PC-3 (cell line): ENCODE measurements around the gene ALOX15B. TPM values are rescaled to one million over a fixed set of nuclear protein-coding genes. Genes with fewer than 3 reads are reported as not detected.

Source experiments
- ATAC-seq: fragments of 200-7000 bp; cut with Tn5 transposase; 2 replicates; pipeline ENCODE4 v1.9.1; 2020; ENCODE audit warnings: mild to moderate bottlenecking, moderate library complexity
- BruUV-seq: library from RNA; stranded (reverse); fragments of 400-500 nt; replicated peaks from 2 replicates; lab custom pipeline; 2021; lab: Mats Ljungman, UMichigan
- CTCF ChIA-PET: fragments of 300-600 bp; sonication (Branson Sonifier 250); formaldehyde crosslinking; loops from one replicate; lab custom pipeline; 2022; ENCODE audit warnings: antibody characterized with exemption; lab: Charles Lee
- POLR2A ChIA-PET: fragments of 300-600 bp; sonication (Branson Sonifier 250); formaldehyde crosslinking; loops from one replicate; lab custom pipeline; 2022; ENCODE audit warnings: antibody characterized with exemption; ENCODE audit not compliant: unreplicated experiment; lab: Charles Lee
- DNase-seq: peaks from one replicate; pipeline ENCODE4 v3.0.0-alpha.2; 2015
- H2AFZ ChIP-seq: fragments of 300-600 bp; sonication (generic); 2 replicates; pipeline ENCODE4 v1.6.0; 2016; ENCODE audit warnings: antibody characterized with exemption, low read length
- H3F3A ChIP-seq: fragments of 300-600 bp; sonication (generic); one replicate; pipeline ENCODE4 v1.6.0; 2017; ENCODE audit warnings: antibody characterized with exemption, low read length, control low read depth, mild to moderate bottlenecking; ENCODE audit not compliant: unreplicated experiment
- H3K27ac ChIP-seq: fragments of 300-600 bp; sonication (generic); 2 replicates; pipeline ENCODE4 v1.5.1; 2016; ENCODE audit warnings: mild to moderate bottlenecking, low read length
- H3K27me3 ChIP-seq: fragments of 300-600 bp; sonication (generic); 2 replicates; pipeline ENCODE4 v1.6.1; 2016; ENCODE audit warnings: low read length, mixed read lengths
- H3K36me3 ChIP-seq: fragments of 300-600 bp; sonication (generic); 2 replicates; pipeline ENCODE4 v1.6.1; 2016; ENCODE audit warnings: low read depth, mixed run types, low read length, mixed read lengths
- H3K4me1 ChIP-seq: fragments of 300-600 bp; sonication (generic); 2 replicates; pipeline ENCODE4 v1.5.1; 2016; ENCODE audit warnings: low read length; ENCODE audit not compliant: insufficient read depth
- H3K4me2 ChIP-seq: fragments of 300-600 bp; sonication (generic); 2 replicates; pipeline ENCODE4 v1.6.0; 2016; ENCODE audit warnings: low read length
- H3K4me3 ChIP-seq: fragments of 300-600 bp; sonication (generic); 2 replicates; pipeline ENCODE4 v1.5.1; 2016; ENCODE audit warnings: mild to moderate bottlenecking, low read length, mixed read lengths
- H3K79me2 ChIP-seq: fragments of 300-600 bp; sonication (generic); 2 replicates; pipeline ENCODE4 v1.6.1; 2017; ENCODE audit warnings: low read length, mixed read lengths
- H3K9ac ChIP-seq: fragments of 300-600 bp; sonication (generic); 2 replicates; pipeline ENCODE4 v1.6.0; 2016; ENCODE audit warnings: mild to moderate bottlenecking, low read length
- H3K9me2 ChIP-seq: fragments of 300-600 bp; sonication (generic); replicated peaks from 2 replicates; pipeline ENCODE4 v1.6.1; 2016; ENCODE audit warnings: mixed run types, low read length, mixed read lengths
- H3K9me3 ChIP-seq: fragments of 300-600 bp; sonication (generic); 2 replicates; pipeline ENCODE4 v1.6.1; 2016; ENCODE audit warnings: low read length, mixed read lengths
- H4K20me1 ChIP-seq: fragments of 300-600 bp; sonication (generic); 2 replicates; pipeline ENCODE4 v1.6.1; 2016; ENCODE audit warnings: low read length, mixed read lengths
- EZH2 ChIP-seq: fragments of 300-600 bp; sonication (generic); IDR thresholded peaks from one replicate; pipeline ENCODE4 v1.6.1; 2017; ENCODE audit warnings: antibody characterized with exemption, mild to moderate bottlenecking, low read length; ENCODE audit not compliant: unreplicated experiment
- EZH2phosphoT487 ChIP-seq: fragments of 300-600 bp; sonication (generic); IDR thresholded peaks from 2 replicates; pipeline ENCODE4 v1.6.1; 2018; ENCODE audit warnings: mild to moderate bottlenecking, antibody characterized with exemption, low read length, borderline replicate concordance
- intact Hi-C: fragments of 100-400 bp; cut with micrococcal nuclease; formaldehyde crosslinking; loops from 2 replicates; pipeline ENCODE4 v1.9.0; 2023
- total RNA-seq: library from RNA; depleted of rRNA; stranded (reverse); fragments of >200 nt; gene quantifications from 2 replicates; pipeline ENCODE4 v1.2.3, GENCODE V29; 2014
- TF ChIP-seq, protein P1 (sequence below): fragments of 300-600 bp; sonication (generic); conservative IDR thresholded peaks from 2 replicates; pipeline ENCODE4 v1.5.1; 2017; ENCODE audit warnings: antibody characterized with exemption, low read depth, mild to moderate bottlenecking, low read length

The ALOX15B gene
- total RNA-seq, 1 experiment from 2014 or later = not detected

GRCh38 chr17:8002721-8003593 is 35.9 kb upstream of the ALOX15B start:
- no peak overlapping the region for H3K4me3 ChIP-seq
- no peaks in the 10 kb centered on the region for H3K9me2 ChIP-seq
- intact Hi-C loops = no loop called here
- no TSS peak for BruUV-seq
- H4K20me1 ChIP-seq = no peaks in the 10 kb centered on the region
- no peak overlapping the region for H3K9ac ChIP-seq
- H3K79me2 ChIP-seq = no peaks in the 10 kb centered on the region
- DNase-seq = no peak
- ChIA-PET POLR2A (no interaction called here), CTCF (no interaction called here)
- TF ChIP-seq EZH2phosphoT487 = no peak
- TF ChIP-seq, protein P1, sequence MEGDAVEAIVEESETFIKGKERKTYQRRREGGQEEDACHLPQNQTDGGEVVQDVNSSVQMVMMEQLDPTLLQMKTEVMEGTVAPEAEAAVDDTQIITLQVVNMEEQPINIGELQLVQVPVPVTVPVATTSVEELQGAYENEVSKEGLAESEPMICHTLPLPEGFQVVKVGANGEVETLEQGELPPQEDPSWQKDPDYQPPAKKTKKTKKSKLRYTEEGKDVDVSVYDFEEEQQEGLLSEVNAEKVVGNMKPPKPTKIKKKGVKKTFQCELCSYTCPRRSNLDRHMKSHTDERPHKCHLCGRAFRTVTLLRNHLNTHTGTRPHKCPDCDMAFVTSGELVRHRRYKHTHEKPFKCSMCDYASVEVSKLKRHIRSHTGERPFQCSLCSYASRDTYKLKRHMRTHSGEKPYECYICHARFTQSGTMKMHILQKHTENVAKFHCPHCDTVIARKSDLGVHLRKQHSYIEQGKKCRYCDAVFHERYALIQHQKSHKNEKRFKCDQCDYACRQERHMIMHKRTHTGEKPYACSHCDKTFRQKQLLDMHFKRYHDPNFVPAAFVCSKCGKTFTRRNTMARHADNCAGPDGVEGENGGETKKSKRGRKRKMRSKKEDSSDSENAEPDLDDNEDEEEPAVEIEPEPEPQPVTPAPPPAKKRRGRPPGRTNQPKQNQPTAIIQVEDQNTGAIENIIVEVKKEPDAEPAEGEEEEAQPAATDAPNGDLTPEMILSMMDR = no peak
- TF ChIP-seq EZH2 = no peak
- H3F3A ChIP-seq = no peaks in the 10 kb centered on the region
- H3K27ac ChIP-seq = no peak overlapping the region
- no peak overlapping the region for H3K4me2 ChIP-seq
- no peaks in the 10 kb centered on the region for H3K36me3 ChIP-seq
- no peaks in the 10 kb centered on the region for H3K4me1 ChIP-seq
- H2AFZ ChIP-seq = no peak overlapping the region
- H3K27me3 ChIP-seq = no peaks in the 10 kb centered on the region
- no peaks in the 10 kb centered on the region for H3K9me3 ChIP-seq
- no peak for ATAC-seq

DNA sequence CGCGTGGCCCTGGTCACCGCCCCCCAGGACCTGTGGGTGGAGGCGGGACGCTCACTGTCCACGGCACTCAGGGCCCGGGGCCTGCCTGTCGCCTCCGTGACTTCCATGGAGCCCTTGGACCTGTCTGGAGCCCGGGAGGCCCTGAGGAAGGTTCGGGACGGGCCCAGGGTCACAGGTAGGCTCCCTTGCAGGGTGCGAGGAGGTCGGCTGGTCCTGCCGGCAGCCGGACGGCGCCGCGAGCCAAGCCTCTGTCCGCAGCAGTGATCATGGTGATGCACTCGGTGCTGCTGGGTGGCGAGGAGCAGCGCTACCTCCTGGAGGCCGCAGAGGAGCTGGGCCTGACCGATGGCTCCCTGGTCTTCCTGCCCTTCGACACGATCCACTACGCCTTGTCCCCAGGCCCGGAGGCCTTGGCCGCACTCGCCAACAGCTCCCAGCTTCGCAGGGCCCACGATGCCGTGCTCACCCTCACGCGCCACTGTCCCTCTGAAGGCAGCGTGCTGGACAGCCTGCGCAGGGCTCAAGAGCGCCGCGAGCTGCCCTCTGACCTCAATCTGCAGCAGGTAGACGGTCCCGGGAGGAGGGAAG is 35.2 kb upstream of the ALOX15B start:
- no peaks in the 10 kb centered on the region for H3K9me3 ChIP-seq
- H3K27me3 ChIP-seq = no peaks in the 10 kb centered on the region
- H3K4me2 ChIP-seq = no peak overlapping the region
- no peak overlapping the region for H3K27ac ChIP-seq
- ChIA-PET POLR2A (no interaction called here), CTCF (no interaction called here)
- TF ChIP-seq, protein P1 = no peak
- TF ChIP-seq EZH2phosphoT487 (no peak), EZH2 (no peak)
- no peak overlapping the region for H3K4me3 ChIP-seq
- H2AFZ ChIP-seq = no peak overlapping the region
- no peaks in the 10 kb centered on the region for H3F3A ChIP-seq
- H4K20me1 ChIP-seq = no peaks in the 10 kb centered on the region
- ATAC-seq (no peak), DNase-seq (no peak)
- no peaks in the 10 kb centered on the region for H3K79me2 ChIP-seq
- H3K9ac ChIP-seq = no peak overlapping the region
- H3K9me2 ChIP-seq = no peaks in the 10 kb centered on the region
- no peaks in the 10 kb centered on the region for H3K4me1 ChIP-seq
- intact Hi-C loops = no loop called here
- no peaks in the 10 kb centered on the region for H3K36me3 ChIP-seq
- no TSS peak for BruUV-seq

DNA sequence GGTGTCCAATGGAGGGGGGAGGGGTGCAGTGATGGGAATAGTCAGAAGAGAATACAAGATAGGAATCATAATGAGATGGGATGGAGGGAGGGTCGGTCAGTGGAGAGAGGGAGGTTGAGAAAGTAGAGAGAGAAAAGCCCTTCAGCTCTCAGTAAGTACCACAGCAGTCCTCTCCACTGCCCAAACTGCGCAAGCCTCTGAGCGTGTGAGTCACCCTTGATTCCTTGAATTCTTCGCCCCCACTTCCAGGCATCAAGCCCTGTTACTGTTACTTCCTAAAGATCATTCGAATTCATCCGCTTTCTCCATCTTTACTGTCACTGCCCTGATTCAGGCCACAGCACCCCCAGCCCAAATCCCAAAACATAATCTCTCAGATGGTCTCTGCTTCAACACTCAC is 34.0 kb upstream of the ALOX15B start:
- Histone ChIP-seq H3F3A (no peaks in the 10 kb centered on the region), H2AFZ (no peak overlapping the region), H3K9ac (no peak overlapping the region), H3K4me2 (no peak overlapping the region), H3K27me3 (no peaks in the 10 kb centered on the region), H4K20me1 (no peaks in the 10 kb centered on the region), H3K79me2 (no peaks in the 10 kb centered on the region), H3K9me3 (no peaks in the 10 kb centered on the region), H3K4me3 (no peak overlapping the region), H3K36me3 (no peaks in the 10 kb centered on the region), H3K27ac (no peak overlapping the region), H3K4me1 (no peaks in the 10 kb centered on the region), H3K9me2 (no peaks in the 10 kb centered on the region)
- intact Hi-C loops = no loop called here
- no peak for TF ChIP-seq EZH2
- no peak for TF ChIP-seq EZH2phosphoT487
- TF ChIP-seq, protein P1 = no peak
- ChIA-PET POLR2A (no interaction called here), CTCF (no interaction called here)
- DNase-seq (no peak), ATAC-seq (no peak)
- no TSS peak for BruUV-seq
